GM12878 (cell line): ENCODE data around the gene CTIF.

Experiments used
- CBX3 ChIP-seq: fragments of 200-600 bp; sonication (generic); IDR thresholded peaks from 2 replicates; pipeline ENCODE4 v1.6.1; 2016; ENCODE audit warnings: low read depth, borderline replicate concordance
- EP300 ChIP-seq, 2 experiments: fragments of 150-350 bp in 1 of 2; IDR thresholded peaks; 2 replicates each; pipeline ENCODE4 v1.6.1; 2011 to 2012; ENCODE audit warnings: low read depth in 2 of 2, low read length in 2 of 2, borderline replicate concordance in 1 of 2, improper control_type of control experiment in 1 of 2, inconsistent platforms in 1 of 2; ENCODE audit not compliant: control insufficient read depth in 1 of 2
- EZH2 ChIP-seq: IDR thresholded peaks from 2 replicates; pipeline ENCODE4 v1.6.1; 2012; ENCODE audit warnings: low read depth, mild to moderate bottlenecking, control low read depth, inconsistent platforms, low read length, borderline replicate concordance; ENCODE audit not compliant: control insufficient read depth
- FOXM1 ChIP-seq: IDR thresholded peaks from 2 replicates; pipeline ENCODE4 v1.6.1; 2012; ENCODE audit warnings: low read depth, mild to moderate bottlenecking, inconsistent platforms, low read length, moderate library complexity
- KDM1A ChIP-seq: fragments of 200-600 bp; sonication (generic); IDR thresholded peaks from 2 replicates; pipeline ENCODE4 v1.6.1; 2016; ENCODE audit warnings: borderline replicate concordance
- NR2F1 ChIP-seq: fragments of 450-650 bp; conservative IDR thresholded peaks from 2 replicates; pipeline ENCODE4 v1.6.1; 2017; ENCODE audit warnings: mild to moderate bottlenecking
- PML ChIP-seq: IDR thresholded peaks from 2 replicates; pipeline ENCODE4 v1.6.1; 2012; ENCODE audit warnings: low read length, inconsistent platforms

- TF ChIP-seq FOXM1 (no peak), EP300 (IDR thresholded peaks at IDR 0.05; ENCODE audit: borderline replicate concordance in 1 of 2, control insufficient read depth in 1 of 2, low read depth in 2 of 2, low read length in 2 of 2) (no peak), EZH2 (no peak), NR2F1 (no peak), PML (no peak), CBX3 (no peak), KDM1A (no peak)
These were observed 48.1 kb upstream of the CTIF start for GRCh38 chr18:48490641-48491293.
